T-cell (primary cell): ENCODE measurements around the gene CDH13. TPM values are rescaled to one million over a fixed set of nuclear protein-coding genes. Genes with fewer than 3 reads are reported as not detected.

Source experiments
- ATAC-seq, 4 experiments: fragments of 200-7000 bp in 3 of 4; fragments of 150-1000 bp in 1 of 4; cut with Tn5 transposase; replicated peaks in 1 of 4; 1 replicate in 3 of 4; 2 replicates in 1 of 4; pipeline ENCODE4 v1.10.0; 2021; ENCODE audit warnings: moderate library complexity in 3 of 4, mild to moderate bottlenecking in 2 of 4, moderate number of reproducible peaks in 1 of 4
- CTCF ChIA-PET, 2 donors: fragments of 300-600 bp; sonication (Branson Sonifier 250); formaldehyde crosslinking; loops; one replicate each; lab custom pipeline; 2022; ENCODE audit warnings: antibody characterized with exemption in 2 of 2; lab: Charles Lee
- POLR2A ChIA-PET, 2 donors: fragments of 300-600 bp; sonication (Branson Sonifier 250); formaldehyde crosslinking; loops; one replicate each; lab custom pipeline; 2022; ENCODE audit warnings: antibody characterized with exemption in 2 of 2; lab: Charles Lee
- DNase-seq, 35 experiments: peaks; one replicate each; pipeline versions ENCODE4 v3.0.0 to v3.0.0-alpha.2; 2013 to 2023
- H3K27ac ChIP-seq: one replicate; pipeline ENCODE4 v1.5.1; 2013; ENCODE audit warnings: low read length
- H3K27me3 ChIP-seq, 2 experiments: replicated peaks in 1 of 2; 1 replicate in 1 of 2; 2 replicates in 1 of 2; pipeline versions ENCODE4 v1.6.1 to v1.7.0; 2013; ENCODE audit warnings: low read length in 1 of 2, mixed read lengths in 1 of 2; ENCODE audit not compliant: control insufficient read depth in 2 of 2, insufficient read depth in 2 of 2; ENCODE audit errors: extremely low read depth in 1 of 2
- H3K36me3 ChIP-seq, 2 donors: 1 replicate in 1 of 2; 2 replicates in 1 of 2; pipeline versions ENCODE4 v1.6.1 to v1.7.0; 2013; ENCODE audit warnings: low read length in 1 of 2; ENCODE audit not compliant: control insufficient read depth in 2 of 2, insufficient read depth in 1 of 2; ENCODE audit errors: extremely low read depth in 1 of 2
- H3K4me1 ChIP-seq, 2 experiments: 1 replicate in 1 of 2; 2 replicates in 1 of 2; pipeline versions ENCODE4 v1.6.1 to v1.7.0; 2013; ENCODE audit warnings: low read length in 2 of 2, mixed read lengths in 1 of 2; ENCODE audit not compliant: insufficient read depth in 2 of 2, control insufficient read depth in 1 of 2; ENCODE audit errors: extremely low read depth in 1 of 2
- H3K4me3 ChIP-seq, 2 donors: 1 replicate in 1 of 2; 2 replicates in 1 of 2; pipeline versions ENCODE4 v1.5.1 to v1.7.0; 2013; ENCODE audit warnings: mild to moderate bottlenecking in 2 of 2, low read length in 1 of 2, moderate library complexity in 1 of 2; ENCODE audit not compliant: control insufficient read depth in 1 of 2; ENCODE audit errors: extremely low read depth in 1 of 2
- H3K9me3 ChIP-seq: 2 replicates; pipeline ENCODE4 v1.7.0; 2013
- H3K27ac Mint-ChIP-seq, 2 donors: one replicate each; pipeline ENCODE4 v1.8.0; 2020 to 2021; ENCODE audit warnings: mild to moderate bottlenecking in 2 of 2, mixed read lengths in 2 of 2
- H3K27me3 Mint-ChIP-seq, 2 donors: one replicate each; pipeline ENCODE4 v1.8.0; 2021 to 2022; ENCODE audit warnings: mixed read lengths in 2 of 2
- H3K36me3 Mint-ChIP-seq: one replicate; pipeline ENCODE4 v1.8.0; 2021; ENCODE audit warnings: mixed read lengths
- H3K4me1 Mint-ChIP-seq, 3 donors: one replicate each; pipeline ENCODE4 v1.8.0; 2020 to 2022; ENCODE audit warnings: mixed read lengths in 3 of 3, mild to moderate bottlenecking in 1 of 3
- H3K4me3 Mint-ChIP-seq, 3 donors: one replicate each; pipeline ENCODE4 v1.8.0; 2020 to 2022; ENCODE audit warnings: mild to moderate bottlenecking in 3 of 3, mixed read lengths in 3 of 3, moderate library complexity in 3 of 3
- H3K9me3 Mint-ChIP-seq, 3 donors: one replicate each; pipeline ENCODE4 v1.8.0; 2020 to 2022; ENCODE audit warnings: mixed read lengths in 3 of 3
- WGBS: methylation state at CpG from one replicate; pipeline ENCODE4 v1.1.5; 2013; ENCODE audit warnings: missing lambda C conversion rate; ENCODE audit not compliant: insufficient coverage; 5-methylcytosine and 5-hydroxymethylcytosine counted together
- total RNA-seq, 35 experiments: library from RNA in 6 of 35; stranded (reverse) in 6 of 35; fragments of 120-200 nt in 1 of 35; gene quantifications; one replicate each; pipeline versions ENCODE4 v1.2.1 to v1.2.4 and lab custom pipeline; 2013 to 2026

Gene CDH13
- total RNA-seq, 5 donors from 2014 or later (not counting 1 experiment from before 2014, with no cell fraction given): not detected

- Mint-ChIP-seq H3K27me3 (peaks cover 2 to 9% of the 10 kb centered on the region in 2 donors), H3K9me3 (no peaks in the 10 kb centered on the region), H3K4me3 (no peak overlapping the region), H3K4me1 (peaks cover 0 to 6% (median 5%) of the 10 kb centered on the region in 3 donors), H3K36me3 (no peaks in the 10 kb centered on the region), H3K27ac (no peak overlapping the region)
- H3K27me3 ChIP-seq: peaks cover 0 to 3% of the 10 kb centered on the region in 2 experiments
- no peaks in the 10 kb centered on the region for H3K9me3 ChIP-seq
- no peaks in the 10 kb centered on the region for H3K36me3 ChIP-seq
- POLR2A ChIA-PET: no interaction called here
- H3K27ac ChIP-seq: no peak overlapping the region
- DNase-seq (no peak), ATAC-seq (no peak)
- WGBS: no CpG with 5 or more reads among the region's 3 CpGs
- H3K4me1 ChIP-seq: peaks cover 0 to 3% of the 10 kb centered on the region in 2 experiments
- CTCF ChIA-PET: interaction anchor here (0.7 to 1.1 kb wide), 2 partner anchors 15 to 1464 kb away, joined by 3 read pairs; no protein-coding TSS in a partner anchor
- H3K4me3 ChIP-seq: no peak overlapping the region
Observed at GRCh38 chr16:82636958-82637357, 10.2 kb downstream of the CDH13 start.

- H3K27ac ChIP-seq: no peak overlapping the region
- DNase-seq: no peak
- ChIA-PET CTCF (interaction anchor here in 1 of 2 donors (0.6 kb wide), 1 partner anchor 18 kb away, joined by 4 read pairs; no protein-coding TSS in a partner anchor), POLR2A (no interaction called here)
- Mint-ChIP-seq H3K27me3 (peaks cover 2 to 5% of the 10 kb centered on the region in 2 donors), H3K4me1 (peaks cover 0 to 6% (median 5%) of the 10 kb centered on the region in 3 donors), H3K27ac (no peak overlapping the region), H3K9me3 (no peaks in the 10 kb centered on the region), H3K36me3 (no peaks in the 10 kb centered on the region), H3K4me3 (no peak overlapping the region)
- H3K36me3 ChIP-seq: no peaks in the 10 kb centered on the region
- no peak overlapping the region for H3K4me3 ChIP-seq
- peaks cover 0 to 3% of the 10 kb centered on the region in 2 experiments for H3K27me3 ChIP-seq
- H3K4me1 ChIP-seq: peaks cover 0 to 3% of the 10 kb centered on the region in 2 experiments
- H3K9me3 ChIP-seq: no peaks in the 10 kb centered on the region
- 88% methylated on average over 2 of the region's 4 CpGs for WGBS
- ATAC-seq: no peak
Observed at GRCh38 chr16:82638095-82638798, 11.5 kb downstream of the CDH13 start.

GRCh38 chr16:82639263-82639662 is 12.5 kb downstream of the CDH13 start:
- H3K36me3 Mint-ChIP-seq: no peaks in the 10 kb centered on the region
- H3K9me3 Mint-ChIP-seq: no peaks in the 10 kb centered on the region
- no peaks in the 10 kb centered on the region for H3K27me3 ChIP-seq
- H3K4me3 ChIP-seq: no peak overlapping the region
- no peaks in the 10 kb centered on the region for H3K36me3 ChIP-seq
- H3K4me1 ChIP-seq: peaks cover 0 to 3% of the 10 kb centered on the region in 2 experiments
- no peak for ATAC-seq
- CTCF ChIA-PET: interaction anchor here (0.7 to 0.8 kb wide), 3 partner anchors 16 to 19 kb away, joined by 3 read pairs; no protein-coding TSS in a partner anchor
- H3K27ac Mint-ChIP-seq: no peak overlapping the region
- peaks cover 0 to 6% (median 5%) of the 10 kb centered on the region in 3 donors for H3K4me1 Mint-ChIP-seq
- no peak overlapping the region for H3K27ac ChIP-seq
- WGBS: 67% methylated on average over 2 of the region's 3 CpGs
- H3K4me3 Mint-ChIP-seq: no peak overlapping the region
- no peaks in the 10 kb centered on the region for H3K9me3 ChIP-seq
- no peak for DNase-seq
- H3K27me3 Mint-ChIP-seq: peaks cover 2 to 5% of the 10 kb centered on the region in 2 donors
- POLR2A ChIA-PET: no interaction called here

- ATAC-seq (peak in 3 of 4 experiments; percentile 56 to 64 (median 62)), DNase-seq (peak in 28 of 35 experiments; percentile 7 to 64 (median 34))
- Histone ChIP-seq H3K27ac (no peak overlapping the region), H3K4me1 (peaks cover 0 to 3% of the 10 kb centered on the region in 2 experiments), H3K4me3 (no peak overlapping the region), H3K36me3 (no peaks in the 10 kb centered on the region), H3K9me3 (no peaks in the 10 kb centered on the region), H3K27me3 (no peaks in the 10 kb centered on the region)
- Mint-ChIP-seq H3K4me3 (no peak overlapping the region), H3K4me1 (peaks cover 0 to 6% (median 5%) of the 10 kb centered on the region in 3 donors), H3K27me3 (peaks cover 2 to 5% of the 10 kb centered on the region in 2 donors), H3K9me3 (no peaks in the 10 kb centered on the region), H3K27ac (no peak overlapping the region), H3K36me3 (no peaks in the 10 kb centered on the region)
- ChIA-PET POLR2A (no interaction called here), CTCF (interaction anchor here (0.7 to 4.8 kb wide), 6 partner anchors 14 to 575 kb away, joined by 3 to 46 read pairs (median 3); no protein-coding TSS in a partner anchor)
- 59% methylated on average over 3 of the region's 9 CpGs for WGBS
Observed at GRCh38 chr16:82639666-82640336, 13.0 kb downstream of the CDH13 start.

GRCh38 chr16:82641336-82641984 is 14.7 kb downstream of the CDH13 start:
- Histone ChIP-seq H3K27me3 (no peaks in the 10 kb centered on the region), H3K9me3 (no peaks in the 10 kb centered on the region), H3K4me3 (no peak overlapping the region), H3K4me1 (peaks cover 0 to 3% of the 10 kb centered on the region in 2 experiments), H3K27ac (no peak overlapping the region), H3K36me3 (no peaks in the 10 kb centered on the region)
- DNase-seq (peak in 1 of 35 experiments; percentile 62), ATAC-seq (peak in 2 of 4 experiments; percentile 56 to 62)
- no CpG with 5 or more reads among the region's 6 CpGs for WGBS
- peaks cover 2 to 5% of the 10 kb centered on the region in 2 donors for H3K27me3 Mint-ChIP-seq
- H3K9me3 Mint-ChIP-seq: no peaks in the 10 kb centered on the region
- H3K4me3 Mint-ChIP-seq: no peak overlapping the region
- no peaks in the 10 kb centered on the region for H3K36me3 Mint-ChIP-seq
- ChIA-PET POLR2A (interaction anchor here in 1 of 2 donors (0.6 kb wide), 1 partner anchor 1201 kb away, joined by 6 read pairs; no protein-coding TSS in a partner anchor), CTCF (interaction anchor here (0.6 to 4.8 kb wide), 9 partner anchors 13 to 890 kb away, joined by 3 to 46 read pairs (median 4); no protein-coding TSS in a partner anchor)
- peaks cover 0 to 6% (median 6%) of the 10 kb centered on the region in 3 donors for H3K4me1 Mint-ChIP-seq
- H3K27ac Mint-ChIP-seq: no peak overlapping the region

GRCh38 chr16:82643136-82643535 is 16.4 kb downstream of the CDH13 start:
- ChIA-PET CTCF (interaction anchor here (0.5 to 4.8 kb wide), 4 partner anchors 11 to 156 kb away, joined by 3 to 46 read pairs (median 4); no protein-coding TSS in a partner anchor), POLR2A (no interaction called here)
- Mint-ChIP-seq H3K36me3 (no peaks in the 10 kb centered on the region), H3K9me3 (no peaks in the 10 kb centered on the region), H3K27ac (no peak overlapping the region), H3K4me3 (no peak overlapping the region), H3K4me1 (peaks cover 0 to 10% (median 6%) of the 10 kb centered on the region in 3 donors), H3K27me3 (peaks cover 2 to 5% of the 10 kb centered on the region in 2 donors)
- Histone ChIP-seq H3K27ac (no peak overlapping the region), H3K36me3 (no peaks in the 10 kb centered on the region), H3K4me1 (peaks cover 0 to 3% of the 10 kb centered on the region in 2 experiments), H3K4me3 (no peak overlapping the region), H3K27me3 (no peaks in the 10 kb centered on the region), H3K9me3 (no peaks in the 10 kb centered on the region)
- DNase-seq: no peak
- ATAC-seq: no peak
- WGBS: no CpG with 5 or more reads among the region's 4 CpGs
